Colonic mucosa (tissue), 4 donors: Measurements from ENCODE around the gene DZIP1L. TPM values are rescaled to one million over a fixed set of nuclear protein-coding genes. Genes with fewer than 3 reads are reported as not detected.

Source experiments
- DNase-seq: peaks from one replicate; pipeline ENCODE4 v3.0.0-alpha.2; 2020
- H3K27ac ChIP-seq: fragments of 200-600 bp; one replicate; pipeline ENCODE4 v1.8.0; 2021
- H3K27me3 ChIP-seq: fragments of 200-600 bp; one replicate; pipeline ENCODE4 v1.8.0; 2021
- H3K36me3 ChIP-seq: fragments of 200-600 bp; one replicate; pipeline ENCODE4 v1.8.0; 2021
- H3K4me1 ChIP-seq: fragments of 200-600 bp; one replicate; pipeline ENCODE4 v1.8.0; 2021; ENCODE audit warnings: mild to moderate bottlenecking
- H3K4me3 ChIP-seq: fragments of 200-600 bp; one replicate; pipeline ENCODE4 v1.8.0; 2021
- H3K9ac ChIP-seq, 2 donors: one replicate each; pipeline ENCODE4 v1.7.0; 2013; ENCODE audit warnings: control low read depth in 2 of 2, low read depth in 2 of 2, low read length in 2 of 2
- H3K9me3 ChIP-seq: fragments of 200-600 bp; one replicate; pipeline ENCODE4 v1.8.0; 2021
- intact Hi-C: fragments of 100-400 bp; cut with DNase I; formaldehyde crosslinking; loops from one replicate; pipeline ENCODE4 v1.14.1; 2022
- total RNA-seq, 2 donors: library from RNA; stranded (reverse); fragmentation: NEBNext Ultra II Directional in 1 of 2; extraction: Animal tissue kit (Norgen Biotek cat#: 25700) in 1 of 2; gene quantifications; one replicate each; pipeline ENCODE4 v1.2.1, GENCODE V29; 2021
- TF ChIP-seq, protein P1 (sequence below): fragments of 200-600 bp; IDR thresholded peaks from one replicate; pipeline ENCODE4 v1.8.0; 2022; ENCODE audit warnings: antibody characterized with exemption, mild to moderate bottlenecking
- donor health status: healthy.
- donor health status: DM: no; HTN: no; CAD: no.
- donor health status: DM: no; HTN: no; CAD: no.

The DZIP1L gene
- total RNA-seq, 2 donors from 2014 or later: 0.69 to 0.89 TPM

DNA sequence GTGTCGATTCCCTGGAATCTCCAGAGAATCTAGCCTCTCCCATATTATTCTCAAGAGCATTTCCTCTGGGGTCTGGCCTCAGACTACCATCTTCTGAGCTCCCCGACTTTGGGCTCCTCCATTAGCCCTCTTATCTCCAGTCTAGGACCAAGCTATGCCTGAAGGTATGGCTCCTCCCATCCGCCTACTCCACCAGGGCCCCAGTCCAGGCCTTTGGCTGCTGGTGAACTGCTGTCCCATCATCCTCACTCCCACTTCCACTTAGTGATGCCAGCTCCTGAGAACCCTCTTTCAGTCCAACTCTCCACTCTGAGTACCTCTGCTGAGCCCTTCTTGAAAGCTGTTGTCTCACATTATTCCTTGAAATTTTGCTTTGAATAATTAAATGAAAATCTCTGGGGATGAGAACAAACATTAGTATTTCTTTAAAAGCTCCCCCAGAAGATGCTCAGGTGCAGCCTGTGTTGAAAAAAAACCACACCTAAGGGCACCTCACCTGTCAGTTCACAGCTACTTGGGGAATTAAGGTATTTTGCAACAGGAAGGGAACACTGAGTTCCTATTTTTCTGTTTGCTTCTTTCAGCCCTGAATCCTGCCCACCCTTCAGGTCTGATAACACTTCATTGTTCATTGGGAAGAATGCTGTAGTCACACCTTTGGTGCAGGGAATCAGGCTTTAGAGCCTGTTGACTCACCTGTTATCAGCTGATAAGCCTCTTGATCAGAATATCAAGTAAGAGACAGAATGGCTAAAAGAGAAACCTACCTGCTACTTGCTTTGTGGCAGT lies 95.9 kb downstream of the DZIP1L start:
- H3K27ac ChIP-seq: no peak overlapping the region
- no peaks in the 10 kb centered on the region for H3K9me3 ChIP-seq
- no peaks in the 10 kb centered on the region for H3K36me3 ChIP-seq
- intact Hi-C loops: no loop called here
- TF ChIP-seq, protein P1, sequence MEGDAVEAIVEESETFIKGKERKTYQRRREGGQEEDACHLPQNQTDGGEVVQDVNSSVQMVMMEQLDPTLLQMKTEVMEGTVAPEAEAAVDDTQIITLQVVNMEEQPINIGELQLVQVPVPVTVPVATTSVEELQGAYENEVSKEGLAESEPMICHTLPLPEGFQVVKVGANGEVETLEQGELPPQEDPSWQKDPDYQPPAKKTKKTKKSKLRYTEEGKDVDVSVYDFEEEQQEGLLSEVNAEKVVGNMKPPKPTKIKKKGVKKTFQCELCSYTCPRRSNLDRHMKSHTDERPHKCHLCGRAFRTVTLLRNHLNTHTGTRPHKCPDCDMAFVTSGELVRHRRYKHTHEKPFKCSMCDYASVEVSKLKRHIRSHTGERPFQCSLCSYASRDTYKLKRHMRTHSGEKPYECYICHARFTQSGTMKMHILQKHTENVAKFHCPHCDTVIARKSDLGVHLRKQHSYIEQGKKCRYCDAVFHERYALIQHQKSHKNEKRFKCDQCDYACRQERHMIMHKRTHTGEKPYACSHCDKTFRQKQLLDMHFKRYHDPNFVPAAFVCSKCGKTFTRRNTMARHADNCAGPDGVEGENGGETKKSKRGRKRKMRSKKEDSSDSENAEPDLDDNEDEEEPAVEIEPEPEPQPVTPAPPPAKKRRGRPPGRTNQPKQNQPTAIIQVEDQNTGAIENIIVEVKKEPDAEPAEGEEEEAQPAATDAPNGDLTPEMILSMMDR: no peak
- no peak overlapping the region for H3K4me3 ChIP-seq
- DNase-seq: no peak
- no peaks in the 10 kb centered on the region for H3K4me1 ChIP-seq
- no peaks in the 10 kb centered on the region for H3K27me3 ChIP-seq
- no peak overlapping the region for H3K9ac ChIP-seq

DNA sequence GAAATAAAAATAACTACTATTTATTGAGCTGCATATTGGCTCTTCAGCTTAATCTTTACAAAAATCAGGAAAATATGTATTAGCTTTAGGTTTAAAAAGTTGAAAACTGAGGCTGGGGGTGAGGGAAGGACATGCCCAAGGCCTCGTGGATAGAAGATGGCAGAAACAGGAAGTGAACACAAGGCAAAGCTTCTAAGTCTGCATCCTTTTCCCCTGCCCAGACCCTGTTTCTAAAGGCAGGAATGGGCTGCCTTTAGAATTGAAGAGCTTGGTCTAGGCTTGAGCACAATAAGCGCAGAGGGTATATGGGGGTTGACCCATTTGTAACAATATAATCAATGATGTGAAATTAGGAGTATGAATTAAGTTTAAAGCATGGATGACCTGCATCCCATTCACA lies 99.3 kb downstream of the DZIP1L start:
- no peaks in the 10 kb centered on the region for H3K4me1 ChIP-seq

DNA sequence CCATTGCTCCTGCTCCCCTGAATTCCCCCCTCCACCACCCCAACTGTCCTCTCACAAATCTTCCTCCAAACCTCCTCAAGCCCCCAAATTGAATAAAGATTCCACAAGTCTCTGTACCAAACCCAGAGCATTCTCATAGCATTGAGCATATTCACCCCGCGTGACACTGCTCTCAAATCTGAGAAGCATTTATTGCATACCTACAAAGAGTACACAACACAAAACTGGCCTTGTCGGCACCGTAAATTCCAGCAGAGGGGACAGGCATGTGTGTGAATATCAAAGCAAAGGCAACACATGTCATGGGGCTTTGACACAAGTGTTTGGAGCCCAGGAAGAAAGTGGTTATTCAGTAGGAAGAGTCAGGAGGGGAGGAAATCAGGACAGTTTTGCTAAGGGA lies 102.9 kb downstream of the DZIP1L start:
- intact Hi-C loops: no loop called here
- no peak for DNase-seq
- Histone ChIP-seq H3K9ac (no peak overlapping the region), H3K4me3 (no peak overlapping the region), H3K27me3 (no peaks in the 10 kb centered on the region), H3K4me1 (no peaks in the 10 kb centered on the region), H3K9me3 (no peaks in the 10 kb centered on the region), H3K36me3 (no peaks in the 10 kb centered on the region), H3K27ac (no peak overlapping the region)
- TF ChIP-seq, protein P1: no peak

More for the DNA sequence above, 99.3 kb downstream of the DZIP1L start:
- TF ChIP-seq, protein P1: no peak
- Histone ChIP-seq H3K27ac (no peak overlapping the region), H3K36me3 (no peaks in the 10 kb centered on the region), H3K9ac (no peak overlapping the region), H3K9me3 (no peaks in the 10 kb centered on the region), H3K27me3 (no peaks in the 10 kb centered on the region), H3K4me3 (no peak overlapping the region)
- no peak for DNase-seq
- intact Hi-C loops: no loop called here

Other genes starting within 250 kb of the DZIP1L start
- under 1 TPM; 0.11 to 0.44 TPM for gene CLDN18, start 105.4 kb downstream of the DZIP1L start, total RNA-seq
- gene A4GNT, start 16.8 kb upstream of the DZIP1L start, total RNA-seq: not detected
- gene DBR1, start 59.3 kb upstream of the DZIP1L start, total RNA-seq: 10 to 100 TPM; 10.5 to 18.7 TPM
- gene ARMC8, start 71.7 kb upstream of the DZIP1L start, total RNA-seq: 10 to 100 TPM; 29.9 to 35.0 TPM
- not detected for gene NME9, start 214.2 kb upstream of the DZIP1L start, total RNA-seq
- 1 to 10 TPM; 2.2 to 4.5 TPM for gene MRAS, start 233.0 kb upstream of the DZIP1L start, total RNA-seq